Lung (tissue), 12 donors: Measurements from ENCODE around the gene SPATA31C1. TPM values are rescaled to one million over a fixed set of nuclear protein-coding genes. Genes with fewer than 3 reads are reported as not detected.

Experiments used
- ATAC-seq: fragments of 200-7000 bp; cut with Tn5 transposase; one replicate; pipeline ENCODE4 v1.9.1; 2020; ENCODE audit warnings: moderate number of reproducible peaks; ENCODE audit not compliant: insufficient read depth, low FRiP score
- DNase-seq, 3 donors: peaks; one replicate each; pipeline ENCODE4 v3.0.0-alpha.2; 2013 to 2017
- H3K27ac ChIP-seq, 2 donors: one replicate each; pipeline ENCODE4 v1.5.1; 2013; ENCODE audit warnings: mild to moderate bottlenecking in 2 of 2, moderate library complexity in 2 of 2, control low read depth in 1 of 2, inconsistent platforms in 1 of 2, low read depth in 1 of 2, low read length in 1 of 2
- H3K27me3 ChIP-seq, 3 donors: one replicate each; pipeline ENCODE4 v1.5.1; 2013; ENCODE audit warnings: low read length in 2 of 3; ENCODE audit not compliant: control insufficient read depth in 3 of 3, insufficient read depth in 3 of 3
- H3K36me3 ChIP-seq, 4 donors: one replicate each; pipeline ENCODE4 v1.5.1; 2013; ENCODE audit warnings: low read length in 4 of 4, mild to moderate bottlenecking in 1 of 4, moderate library complexity in 1 of 4; ENCODE audit not compliant: control insufficient read depth in 4 of 4, insufficient read depth in 4 of 4
- H3K4me1 ChIP-seq, 5 donors: one replicate each; pipeline ENCODE4 v1.5.1; 2013; ENCODE audit warnings: low read length in 5 of 5, mild to moderate bottlenecking in 2 of 5, moderate library complexity in 1 of 5; ENCODE audit not compliant: control insufficient read depth in 5 of 5, insufficient read depth in 5 of 5
- H3K4me3 ChIP-seq: one replicate; pipeline ENCODE4 v1.5.1; 2013; ENCODE audit warnings: mild to moderate bottlenecking, control low read depth, moderate library complexity
- H3K9ac ChIP-seq, 2 donors: one replicate each; pipeline ENCODE4 v1.5.1; 2013; ENCODE audit warnings: low read length in 2 of 2, control low read depth in 1 of 2; ENCODE audit not compliant: insufficient read depth in 1 of 2
- H3K9me3 ChIP-seq, 4 donors: one replicate each; pipeline ENCODE4 v1.5.1; 2013; ENCODE audit warnings: low read length in 3 of 4, mild to moderate bottlenecking in 1 of 4, moderate library complexity in 1 of 4; ENCODE audit not compliant: control insufficient read depth in 4 of 4, insufficient read depth in 3 of 4
- CTCF ChIP-seq: IDR thresholded peaks from 2 replicates; pipeline ENCODE4 v1.5.1; 2012; ENCODE audit warnings: mild to moderate bottlenecking; ENCODE audit errors: control extremely low read depth, extremely low read depth
- WGBS, 2 donors: extraction: QIAGEN DNeasy Blood & Tissue Kit; methylation state at CpG; one replicate each; pipeline ENCODE4 v1.1.7; 2013; 5-methylcytosine and 5-hydroxymethylcytosine counted together
- polyA plus RNA-seq, 2 donors: library from polyadenylated mRNA; stranded (reverse); fragments of 200-250 nt; gene quantifications; one replicate each; pipeline ENCODE4 v1.2.1, GENCODE V29; 2013
- total RNA-seq, 2 donors: library from RNA; depleted of rRNA in 1 of 2; stranded (reverse); fragments of >200 nt in 1 of 2; gene quantifications; one replicate each; pipeline ENCODE4 v1.2.1, GENCODE V29; 2014 to 2021
- donor health status: control.
- donor health status: control.
- donor health status: Bipolar disorder and iron deficiency.
- donor health status: healthy.
- donor health status: DM: yes; HTN: yes; CAD: no.

The SPATA31C1 gene
- total and polyA plus RNA-seq, 4 donors = not detected

GRCh38 chr9:87883274-87883673 is 34.5 kb upstream of the SPATA31C1 start:
- 86 to 88% methylated on average over 6 of the region's 6 CpGs for WGBS, 2 donors
- no peak for DNase-seq

GRCh38 chr9:87883990-87884389 is 33.8 kb upstream of the SPATA31C1 start:
- no peak for TF ChIP-seq CTCF
- DNase-seq (peak in 1 of 3 donors; percentile 11), ATAC-seq (no peak)
- no peaks in the 10 kb centered on the region for H3K36me3 ChIP-seq
- no peak overlapping the region for H3K27ac ChIP-seq
- no peaks in the 10 kb centered on the region for H3K4me1 ChIP-seq
- no peaks in the 10 kb centered on the region for H3K9me3 ChIP-seq
- H3K9ac ChIP-seq = no peak overlapping the region
- 75 to 76% methylated on average over 8 of the region's 8 CpGs for WGBS, 2 donors
- H3K4me3 ChIP-seq = no peak overlapping the region
- H3K27me3 ChIP-seq = no peaks in the 10 kb centered on the region

More at GRCh38 chr9:87883274-87883673, 34.5 kb upstream of the SPATA31C1 start:
- Histone ChIP-seq H3K27ac (no peak overlapping the region), H3K9me3 (no peaks in the 10 kb centered on the region), H3K4me1 (no peaks in the 10 kb centered on the region), H3K36me3 (no peaks in the 10 kb centered on the region), H3K4me3 (no peak overlapping the region), H3K9ac (no peak overlapping the region), H3K27me3 (no peaks in the 10 kb centered on the region)
- TF ChIP-seq CTCF = no peak
- no peak for ATAC-seq

GRCh38 chr9:87884578-87885459 is 32.9 kb upstream of the SPATA31C1 start:
- ATAC-seq (no peak), DNase-seq (no peak)
- WGBS, 2 donors = 85 to 93% methylated on average over 17 of the region's 17 CpGs
- Histone ChIP-seq H3K27ac (no peak overlapping the region), H3K4me1 (no peaks in the 10 kb centered on the region), H3K4me3 (no peak overlapping the region), H3K36me3 (no peaks in the 10 kb centered on the region), H3K27me3 (no peaks in the 10 kb centered on the region), H3K9ac (no peak overlapping the region), H3K9me3 (no peaks in the 10 kb centered on the region)
- TF ChIP-seq CTCF = no peak
